Heart left ventricle (tissue), 13 donors: Measurements from ENCODE around the gene GJA1.

Source experiments
- CTCF ChIP-seq, 12 donors: fragments of 200-600 bp; sonication (generic) in 4 of 12; IDR thresholded peaks; one replicate each; pipeline versions ENCODE4 v1.5.0 to v1.8.0; 2018 to 2022; ENCODE audit warnings: antibody characterized with exemption in 12 of 12, mild to moderate bottlenecking in 5 of 12
- POLR2A ChIP-seq, 2 donors: fragments of 450-650 bp; IDR thresholded peaks; one replicate each; pipeline ENCODE4 v1.6.1; 2017; ENCODE audit warnings: antibody characterized with exemption in 2 of 2, mild to moderate bottlenecking in 2 of 2, moderate library complexity in 2 of 2
- donor health status: ischemic (EF 13 %, LVEDD 7.1; RV severe dilation, severe dysfunction).
- donor health status: DM: no; HTN: yes; CAD: no.
- donor health status: DM: no; HTN: no; CAD: no.
- donor health status: ischemic (EF 25% LVEDD 6.9; RV normal size, moderate dysfunction).
- donor health status: ischemic (EF 25% LVEDD 5.7; RV mildly dilated, moderate dysfunction).
- donor health status: ischemic (EF 35%, LVEDD 5.7; RV mildly dilated, moderate dysfunction).
- donor health status: nonischemic (EF 11% LVEDD 7.7; RV severe dilation, severe dysfunction).
- donor health status: DM: yes; HTN: yes; CAD: no.
- donor health status: PGD.
- donor health status: ischemic (EF 29% LVEDD 5.4; RV normal size, mild dysfunction).
- donor health status: nonischemic (EF 23%, LVEDD 6.1; RV moderate dilation, normal function).

GRCh38 chr6:121428872-121429756 is 6.3 kb upstream of the GJA1 start:
- no peak for TF ChIP-seq CTCF (IDR thresholded peaks at IDR 0.05)
- TF ChIP-seq POLR2A (IDR thresholded peaks at IDR 0.05), result no peak
